Esophagus (tissue), 2 donors: ENCODE measurements around the gene SLC25A27. TPM values are rescaled to one million over a fixed set of nuclear protein-coding genes. Genes with fewer than 3 reads are reported as not detected.

Experiments
- H3K27ac ChIP-seq, 2 donors: one replicate each; pipeline ENCODE4 v1.5.1; 2013; ENCODE audit warnings: low read depth in 2 of 2, mild to moderate bottlenecking in 2 of 2, inconsistent platforms in 1 of 2, low read length in 1 of 2, moderate library complexity in 1 of 2
- H3K27me3 ChIP-seq, 2 donors: one replicate each; pipeline ENCODE4 v1.6.1; 2013; ENCODE audit warnings: low read length in 2 of 2, control low read depth in 1 of 2, mild to moderate bottlenecking in 1 of 2; ENCODE audit not compliant: insufficient read depth in 2 of 2, control insufficient read depth in 1 of 2
- H3K36me3 ChIP-seq, 2 donors: one replicate each; pipeline ENCODE4 v1.6.1; 2013; ENCODE audit warnings: low read length in 1 of 2; ENCODE audit not compliant: control insufficient read depth in 2 of 2, insufficient read depth in 2 of 2
- H3K4me1 ChIP-seq, 2 donors: one replicate each; pipeline ENCODE4 v1.6.1; 2013; ENCODE audit warnings: low read length in 1 of 2; ENCODE audit not compliant: control insufficient read depth in 2 of 2, insufficient read depth in 2 of 2
- H3K4me3 ChIP-seq, 2 donors: one replicate each; pipeline ENCODE4 v1.5.1; 2013; ENCODE audit warnings: low read length in 2 of 2, mild to moderate bottlenecking in 2 of 2, low read depth in 1 of 2, moderate library complexity in 1 of 2
- H3K9me3 ChIP-seq, 2 donors: one replicate each; pipeline ENCODE4 v1.6.1; 2013; ENCODE audit warnings: mild to moderate bottlenecking in 2 of 2, low read depth in 1 of 2, low read length in 1 of 2, moderate library complexity in 1 of 2; ENCODE audit not compliant: control insufficient read depth in 2 of 2, insufficient read depth in 1 of 2
- WGBS, 2 donors: extraction: QIAGEN DNeasy Blood & Tissue Kit; methylation state at CpG; one replicate each; pipeline ENCODE4 v1.1.7; 2013; 5-methylcytosine and 5-hydroxymethylcytosine counted together
- polyA plus RNA-seq, 2 donors: library from polyadenylated mRNA; stranded (reverse); fragments of 200-250 nt; gene quantifications; one replicate each; pipeline ENCODE4 v1.2.3, GENCODE V29; 2013
- donor health status: healthy with polysubstance abuse.
- donor health status: Bipolar disorder and iron deficiency.

The SLC25A27 gene
- polyA plus RNA-seq, 2 donors = 8.0 to 25.0 TPM

- H3K4me3 ChIP-seq = no peak overlapping the region
- no peaks in the 10 kb centered on the region for H3K9me3 ChIP-seq
- H3K4me1 ChIP-seq = no peaks in the 10 kb centered on the region
- H3K36me3 ChIP-seq = no peaks in the 10 kb centered on the region
- no peaks in the 10 kb centered on the region for H3K27me3 ChIP-seq
- 70 to 74% methylated on average over 5 of the region's 5 CpGs for WGBS, 2 donors
- no peak overlapping the region for H3K27ac ChIP-seq
Observed at GRCh38 chr6:46648869-46649492, 3.8 kb upstream of the SLC25A27 start.

- H3K27ac ChIP-seq = no peak overlapping the region
- no peaks in the 10 kb centered on the region for H3K4me1 ChIP-seq
- WGBS, 2 donors = 41 to 48% methylated on average over 1 of the region's 1 CpG
- no peaks in the 10 kb centered on the region for H3K27me3 ChIP-seq
- no peaks in the 10 kb centered on the region for H3K9me3 ChIP-seq
- H3K4me3 ChIP-seq = no peak overlapping the region
- H3K36me3 ChIP-seq = no peaks in the 10 kb centered on the region
Observed at GRCh38 chr6:46651006-46651405, 1.8 kb upstream of the SLC25A27 start.

- Histone ChIP-seq H3K27me3 (no peaks in the 10 kb centered on the region), H3K36me3 (no peaks in the 10 kb centered on the region), H3K9me3 (no peaks in the 10 kb centered on the region), H3K27ac (no peak overlapping the region), H3K4me3 (peak overlapping the region in 1 of 2 donors; percentile 90), H3K4me1 (no peaks in the 10 kb centered on the region)
- 11 to 17% methylated on average over 8 of the region's 8 CpGs for WGBS, 2 donors
Observed at GRCh38 chr6:46651816-46652215, 959 bp upstream of the SLC25A27 start.

GRCh38 chr6:46652232-46652602 lies 558 bp upstream of the SLC25A27 start:
- Histone ChIP-seq H3K9me3 (no peaks in the 10 kb centered on the region), H3K27me3 (no peaks in the 10 kb centered on the region), H3K36me3 (no peaks in the 10 kb centered on the region), H3K4me3 (peak overlapping the region; percentile 84 to 90), H3K27ac (peak overlapping the region; percentile 64 to 69), H3K4me1 (no peaks in the 10 kb centered on the region)
- 1 to 3% methylated on average over 6 of the region's 6 CpGs for WGBS, 2 donors

DNA sequence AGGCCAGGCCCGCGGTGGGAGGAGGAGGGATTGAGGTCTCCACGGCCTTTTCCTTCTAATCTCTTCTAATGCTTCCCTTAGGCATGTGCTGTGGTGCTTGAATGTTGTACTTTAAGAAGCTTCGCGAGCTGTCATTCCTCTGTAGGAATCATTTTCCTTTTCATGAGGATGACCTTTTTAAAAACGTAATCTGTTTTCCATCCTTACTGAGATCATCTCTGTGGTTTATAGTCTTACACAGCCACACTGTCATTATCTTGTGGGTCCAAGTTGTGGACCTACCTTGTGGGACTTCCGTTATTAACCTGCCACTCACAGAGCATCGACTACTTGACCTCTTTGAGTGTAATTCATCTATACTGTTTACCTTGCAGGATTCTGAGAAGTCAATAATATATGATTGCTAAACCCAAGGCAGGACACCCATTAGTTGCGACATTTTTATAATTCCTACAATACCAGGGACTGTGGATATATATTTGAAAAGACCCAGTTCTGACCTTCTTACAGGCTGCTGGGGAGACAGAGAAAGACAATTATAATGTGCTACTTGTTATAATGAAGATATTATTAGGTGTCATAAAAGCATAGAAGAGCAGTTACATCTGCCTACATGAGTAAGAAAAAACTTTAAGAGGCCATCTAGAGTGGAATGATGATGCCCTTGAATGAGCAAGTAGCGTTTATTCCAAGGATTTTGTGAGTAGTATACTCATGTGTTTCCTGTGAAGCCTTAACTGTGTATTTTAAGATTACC lies 842 bp downstream of the SLC25A27 start:
- Histone ChIP-seq H3K4me3 (peak overlapping the region; percentile 84 to 90), H3K27ac (peak overlapping the region in 1 of 2 donors; percentile 80), H3K36me3 (no peaks in the 10 kb centered on the region), H3K9me3 (no peaks in the 10 kb centered on the region), H3K27me3 (no peaks in the 10 kb centered on the region), H3K4me1 (no peaks in the 10 kb centered on the region)
- WGBS, 2 donors = 19 to 21% methylated on average over 10 of the region's 10 CpGs

GRCh38 chr6:46655803-46656202 lies 3.0 kb downstream of the SLC25A27 start:
- H3K36me3 ChIP-seq = no peaks in the 10 kb centered on the region
- no peak overlapping the region for H3K4me3 ChIP-seq
- H3K27ac ChIP-seq = no peak overlapping the region
- 71 to 85% methylated on average over 6 of the region's 6 CpGs for WGBS, 2 donors
- H3K27me3 ChIP-seq = no peaks in the 10 kb centered on the region
- no peaks in the 10 kb centered on the region for H3K4me1 ChIP-seq
- no peaks in the 10 kb centered on the region for H3K9me3 ChIP-seq

DNA sequence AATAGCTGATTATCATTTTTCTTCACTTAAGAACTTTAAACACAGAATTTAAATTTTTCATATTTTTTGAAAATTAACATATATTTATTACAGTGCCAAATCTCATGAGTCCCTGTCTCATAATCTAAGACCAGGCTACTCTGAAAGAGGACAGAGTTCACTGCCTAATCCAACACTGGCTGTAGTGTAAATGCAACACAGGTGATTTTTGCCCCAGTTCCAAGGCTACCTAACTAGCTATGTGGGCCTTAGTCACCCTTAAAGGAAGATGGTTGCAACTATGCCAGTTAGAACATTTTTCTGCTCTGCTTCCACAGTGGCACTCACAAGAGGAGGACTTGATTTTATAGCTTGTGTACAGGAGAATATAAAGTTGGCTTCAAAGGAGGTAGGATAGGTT lies 4.9 kb downstream of the SLC25A27 start:
- Histone ChIP-seq H3K4me1 (no peaks in the 10 kb centered on the region), H3K27ac (no peak overlapping the region), H3K36me3 (no peaks in the 10 kb centered on the region), H3K27me3 (no peaks in the 10 kb centered on the region), H3K9me3 (no peaks in the 10 kb centered on the region), H3K4me3 (no peak overlapping the region)

DNA sequence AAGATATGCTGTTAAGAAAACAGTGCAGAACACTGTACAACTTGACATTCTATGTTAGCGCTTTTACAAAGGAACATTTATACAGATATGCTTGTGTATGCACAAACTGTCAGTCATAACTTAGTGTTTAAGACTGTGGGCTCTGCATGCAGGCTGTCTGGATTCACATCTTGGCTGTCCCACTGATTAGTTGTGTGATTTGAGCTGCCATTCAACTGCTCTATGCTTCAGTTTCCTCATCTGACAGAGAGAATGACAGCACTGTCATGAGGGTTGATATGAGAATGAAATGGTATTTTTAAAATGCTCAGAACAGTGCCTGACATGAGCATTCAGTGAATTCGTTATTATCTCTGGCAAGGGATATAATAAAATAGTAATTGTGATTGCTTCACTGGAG lies 8.7 kb downstream of the SLC25A27 start:
- Histone ChIP-seq H3K36me3 (no peaks in the 10 kb centered on the region), H3K27me3 (no peaks in the 10 kb centered on the region), H3K4me3 (no peak overlapping the region), H3K9me3 (no peaks in the 10 kb centered on the region), H3K4me1 (no peaks in the 10 kb centered on the region), H3K27ac (no peak overlapping the region)
- 86 to 88% methylated on average over 2 of the region's 2 CpGs for WGBS, 2 donors

- H3K4me1 ChIP-seq = no peaks in the 10 kb centered on the region
- peaks cover 0 to 8% of the 10 kb centered on the region in 2 donors for H3K36me3 ChIP-seq
- WGBS, 2 donors = 94 to 96% methylated on average over 2 of the region's 2 CpGs
- no peaks in the 10 kb centered on the region for H3K9me3 ChIP-seq
- no peaks in the 10 kb centered on the region for H3K27me3 ChIP-seq
- no peak overlapping the region for H3K27ac ChIP-seq
- H3K4me3 ChIP-seq = no peak overlapping the region
Observed at GRCh38 chr6:46667377-46667776, 14.6 kb downstream of the SLC25A27 start.

DNA sequence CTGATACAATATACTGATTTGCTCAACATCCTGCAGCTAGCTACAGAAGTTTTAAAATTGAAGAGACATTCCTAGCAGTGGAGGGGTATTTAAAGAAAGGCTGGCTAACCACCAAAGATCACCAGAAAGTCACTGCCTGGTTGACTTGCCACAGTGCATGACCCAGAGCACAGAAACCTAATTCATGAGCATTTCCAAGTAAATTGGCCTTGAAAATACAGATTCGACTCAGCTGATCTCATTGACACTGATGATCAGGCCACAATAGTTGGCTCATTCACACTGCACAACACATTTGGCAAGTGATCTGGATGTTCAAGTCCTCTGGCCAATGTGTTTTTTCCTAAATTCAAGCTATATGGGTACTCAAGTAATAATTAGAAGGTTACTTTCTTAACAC lies 21.6 kb downstream of the SLC25A27 start:
- no peak overlapping the region for H3K4me3 ChIP-seq
- H3K4me1 ChIP-seq = no peaks in the 10 kb centered on the region
- H3K27ac ChIP-seq = no peak overlapping the region
- 88 to 94% methylated on average over 1 of the region's 1 CpG for WGBS, 2 donors
- peaks cover 0 to 7% of the 10 kb centered on the region in 2 donors for H3K36me3 ChIP-seq
- no peaks in the 10 kb centered on the region for H3K27me3 ChIP-seq
- H3K9me3 ChIP-seq = no peaks in the 10 kb centered on the region
